Hepatic stellate cell (primary cell): Measurements from ENCODE around the gene COPG2.

Experiments
- DNase-seq: peaks from one replicate; pipeline ENCODE4 v3.0.0; 2011; ENCODE audit warnings: low spot score

The COPG2 gene

DNA sequence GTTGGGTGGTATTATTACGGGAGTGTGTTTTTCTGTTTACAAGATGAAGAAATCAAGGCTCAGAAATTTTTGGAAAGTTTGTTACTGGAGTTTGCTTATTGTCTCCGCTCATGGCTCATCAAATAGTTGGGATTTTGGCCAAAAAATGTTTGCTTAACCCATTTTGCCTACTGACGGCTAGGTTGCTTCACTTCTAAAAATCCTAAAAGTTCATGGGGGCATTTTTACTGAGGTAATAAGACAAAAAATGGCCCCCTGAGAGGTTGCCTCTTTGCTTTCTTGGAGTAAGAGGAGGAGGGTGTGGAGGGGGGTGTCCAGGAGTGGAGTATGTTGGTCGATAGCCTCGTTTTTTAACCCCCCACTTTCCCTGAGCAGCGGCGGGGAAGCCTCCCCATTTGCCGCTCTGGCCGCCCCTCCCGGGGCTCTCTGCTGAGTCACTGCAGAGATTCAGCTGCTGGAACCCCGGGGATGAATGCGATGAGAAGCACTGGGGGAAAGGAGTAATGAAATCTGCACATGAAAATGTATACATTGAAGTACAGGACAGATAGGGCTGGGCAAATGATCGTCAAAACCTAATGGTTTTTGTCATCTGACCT lies 175.2 kb downstream of the COPG2 start:
- DNase-seq: no peak

DNA sequence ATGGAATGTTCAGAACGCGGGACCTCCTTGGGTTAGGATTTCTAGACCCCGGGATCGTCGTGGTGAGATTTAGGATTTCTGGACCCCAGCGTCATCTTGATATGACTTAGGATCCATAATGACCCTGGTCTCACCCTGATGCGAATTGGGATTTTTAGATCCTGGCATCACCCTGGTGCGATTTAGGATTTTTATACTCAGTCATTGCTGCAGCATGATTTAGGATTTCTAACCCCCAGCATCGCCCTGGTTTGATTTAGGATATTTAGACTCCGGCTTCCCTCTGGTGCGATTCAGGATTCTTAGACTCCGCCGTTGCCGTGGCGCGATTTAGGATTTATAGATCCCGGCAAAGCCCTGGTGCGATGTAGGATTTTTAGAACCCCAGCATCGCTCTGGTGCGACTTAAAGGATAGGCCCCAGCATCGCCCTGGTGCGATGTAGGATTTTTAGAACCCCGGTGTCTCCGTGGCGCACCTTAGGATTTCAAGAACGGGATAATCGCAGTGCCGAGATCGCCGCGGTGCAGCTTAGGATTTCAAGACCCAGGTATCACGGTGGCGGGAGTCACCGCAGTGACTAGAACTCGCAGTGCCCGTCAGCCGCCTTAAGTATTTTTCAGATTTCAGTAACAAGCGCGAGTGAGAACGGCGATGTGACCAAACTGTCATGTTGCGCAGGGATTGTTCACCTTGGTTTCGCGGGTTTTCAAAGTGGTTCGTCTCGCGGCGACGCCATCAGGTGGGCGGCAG lies 175.8 kb downstream of the COPG2 start:
- no peak for DNase-seq

DNA sequence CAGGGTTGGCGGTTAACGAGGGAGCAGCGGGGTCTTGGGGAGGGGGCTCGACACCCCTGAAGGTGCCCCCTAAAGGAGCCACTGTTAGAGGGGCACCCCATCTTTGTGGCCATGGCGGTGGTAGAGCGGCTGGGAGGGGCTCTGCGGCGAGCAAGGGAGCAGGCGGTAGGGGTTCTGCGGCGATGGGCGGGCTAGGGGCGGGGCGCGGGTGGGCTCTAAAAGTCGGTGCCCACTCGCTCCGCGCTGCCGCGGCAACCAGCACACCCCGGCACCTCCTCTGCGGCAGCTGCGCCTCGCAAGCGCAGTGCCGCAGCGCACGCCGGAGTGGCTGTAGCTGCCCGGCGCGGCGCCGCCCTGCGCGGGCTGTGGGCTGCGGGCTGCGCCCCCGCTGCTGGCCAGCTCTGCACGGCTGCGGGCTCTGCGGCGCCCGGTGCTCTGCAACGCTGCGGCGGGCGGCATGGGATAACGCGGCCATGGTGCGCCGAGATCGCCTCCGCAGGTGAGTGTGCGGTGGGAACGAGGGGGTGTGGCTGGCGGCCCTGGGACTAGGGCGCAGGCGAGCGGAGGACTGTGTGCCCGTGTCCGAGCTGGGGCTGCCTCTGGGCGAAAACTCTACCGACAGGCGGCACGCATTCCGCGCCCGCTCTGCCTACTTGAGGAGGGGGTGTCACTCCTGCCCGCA lies 176.6 kb downstream of the COPG2 start, which contains the start of gene MEST:
Gene MEST, plus strand, starts transcription at position 245 of the 682 bp plus-strand sequence. Its CDS starts 229 bp downstream, at position 474.
- DNase-seq: no peak

DNA sequence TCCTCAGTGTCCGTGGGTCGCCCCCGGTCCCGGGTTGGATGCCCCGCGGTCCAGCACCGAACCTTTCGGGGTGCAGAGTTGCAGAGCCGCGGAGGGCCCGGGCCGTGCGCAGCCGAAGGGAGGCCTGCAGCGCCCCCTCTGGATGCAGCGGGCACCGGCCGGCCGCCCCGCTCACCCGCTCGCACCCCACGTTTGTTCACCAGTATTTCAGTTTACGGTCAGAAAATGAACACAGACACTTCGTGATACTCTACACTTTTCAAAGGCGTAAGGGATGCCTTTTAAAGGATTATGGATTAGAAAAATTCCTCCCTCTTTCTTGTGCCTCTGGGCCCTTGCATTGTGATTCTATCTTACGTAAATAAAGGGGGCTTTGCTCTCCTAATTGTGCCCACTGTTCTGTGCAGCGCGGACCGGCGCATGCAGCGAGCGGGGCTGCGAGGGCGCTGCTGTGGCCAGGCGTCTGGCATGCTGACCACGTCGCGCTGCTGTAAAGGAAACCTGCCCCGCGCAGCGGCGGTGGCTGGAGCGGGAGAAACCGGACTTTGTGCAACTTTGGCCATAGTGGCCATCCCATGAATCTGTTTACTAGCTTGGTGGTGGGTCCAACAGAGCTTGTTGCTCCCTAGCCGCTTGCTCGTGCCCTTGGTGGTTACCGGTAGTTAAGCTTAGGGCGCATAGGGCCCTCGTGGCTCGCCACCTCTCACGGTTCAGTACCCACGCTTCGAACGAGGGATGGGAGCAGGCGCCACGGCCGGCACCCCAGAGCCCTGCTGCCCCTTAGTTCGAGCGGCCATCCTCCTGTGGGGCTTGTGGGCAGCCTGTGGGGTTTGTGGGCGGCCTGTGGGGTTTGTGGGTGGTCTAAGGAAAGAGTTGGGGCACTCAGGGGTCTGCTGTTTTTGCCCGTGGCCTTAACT lies 177.4 kb downstream of the COPG2 start:
- DNase-seq: peak; percentile 44

DNA sequence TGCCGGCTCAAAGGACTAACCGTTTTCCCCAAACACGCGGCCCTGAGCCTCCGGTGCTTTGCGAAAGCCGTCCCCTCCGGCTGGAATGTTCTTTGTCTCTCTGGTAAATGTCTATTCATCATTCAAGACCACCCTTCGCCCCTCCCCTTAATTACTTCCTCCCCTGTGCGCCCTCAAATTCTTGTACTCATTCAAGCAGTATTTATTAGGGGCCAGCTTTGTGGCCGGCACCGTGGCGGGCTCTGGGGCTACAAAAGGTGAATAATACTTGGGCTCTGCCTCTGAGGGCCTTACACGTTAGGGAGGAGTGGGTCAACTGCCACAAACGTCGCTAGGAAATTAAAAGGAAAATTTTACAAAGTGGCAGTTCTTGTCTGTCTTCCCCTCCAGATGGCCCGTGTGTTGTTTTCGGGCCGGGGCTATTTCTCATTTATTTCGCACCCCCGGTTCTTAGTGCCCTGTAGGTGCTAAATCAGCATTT lies 178.2 kb downstream of the COPG2 start:
- no peak for DNase-seq

DNA sequence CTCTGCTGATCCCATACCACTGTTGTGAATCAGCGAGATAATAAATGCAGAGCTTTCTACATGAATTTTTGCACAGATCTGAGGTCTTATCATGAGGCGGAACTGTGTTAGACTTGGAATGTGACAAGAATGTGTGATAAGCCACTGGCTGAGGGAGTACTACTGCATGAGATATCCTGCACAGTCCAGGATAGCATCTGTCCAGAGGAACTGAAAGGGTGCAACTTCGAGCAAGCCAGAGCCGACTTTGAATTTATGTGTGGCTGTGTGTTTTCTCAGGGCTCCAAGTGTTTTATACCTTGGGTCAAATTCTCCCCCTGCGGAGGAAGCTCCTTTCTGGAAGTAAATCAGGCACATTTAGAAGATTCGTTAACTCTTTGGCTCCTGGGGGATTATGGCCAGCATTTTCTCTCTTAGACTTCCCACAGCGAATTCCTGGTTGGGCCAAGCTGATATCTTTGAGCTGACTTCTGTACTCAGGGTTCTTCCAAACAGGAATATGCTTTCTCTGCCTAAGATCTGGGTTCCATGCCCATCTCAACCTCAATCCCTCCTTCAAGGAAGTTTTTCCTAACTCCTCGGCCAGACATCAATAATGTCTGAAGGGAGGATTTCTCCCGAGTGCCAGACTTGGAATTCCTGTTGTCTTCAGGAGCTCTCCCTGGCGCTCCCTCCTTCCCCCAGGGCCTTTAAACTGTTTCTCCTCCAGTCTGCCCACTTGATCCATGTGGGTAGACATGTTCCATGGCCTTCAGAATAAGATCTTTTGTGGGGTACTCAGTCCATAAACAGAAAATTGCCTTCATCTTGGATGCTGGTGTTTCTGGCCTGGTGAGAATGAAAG lies 179.2 kb downstream of the COPG2 start:
- peak; percentile 84 for DNase-seq

DNA sequence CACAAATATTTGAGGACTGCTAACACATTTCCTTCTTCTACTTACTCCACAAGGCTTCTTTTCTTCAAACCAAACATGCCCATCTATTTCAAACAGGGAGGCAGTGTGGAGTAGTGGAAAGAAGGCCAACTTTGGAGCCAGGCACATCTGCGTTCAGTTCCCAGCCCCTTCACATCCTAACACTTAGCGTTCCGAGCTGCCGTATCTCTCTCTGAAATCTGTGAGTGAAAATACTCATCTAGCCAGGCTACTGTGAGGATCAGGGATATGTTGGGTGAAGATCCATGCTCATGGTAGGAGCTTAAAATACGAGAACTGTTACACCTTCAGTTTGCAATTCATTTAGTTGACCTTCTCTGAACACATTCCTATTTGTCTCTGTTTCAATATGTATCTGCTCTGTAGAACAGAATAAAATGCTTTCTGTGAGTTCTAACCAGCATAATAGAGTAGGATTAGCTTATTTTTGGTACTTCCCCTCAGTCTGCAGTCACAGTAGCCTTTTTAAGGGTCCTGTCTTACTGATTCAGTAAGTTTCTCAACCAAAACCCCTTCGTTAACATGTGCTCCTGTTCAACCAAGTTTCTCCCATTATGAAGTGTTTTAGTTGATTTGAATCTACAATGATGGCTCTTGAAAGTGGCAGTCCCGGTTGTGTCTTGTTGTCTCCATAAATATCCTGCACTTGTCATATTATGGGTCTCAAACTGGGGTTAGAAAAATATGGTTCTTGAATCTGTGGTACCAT lies 180.0 kb downstream of the COPG2 start:
- no peak for DNase-seq

DNA sequence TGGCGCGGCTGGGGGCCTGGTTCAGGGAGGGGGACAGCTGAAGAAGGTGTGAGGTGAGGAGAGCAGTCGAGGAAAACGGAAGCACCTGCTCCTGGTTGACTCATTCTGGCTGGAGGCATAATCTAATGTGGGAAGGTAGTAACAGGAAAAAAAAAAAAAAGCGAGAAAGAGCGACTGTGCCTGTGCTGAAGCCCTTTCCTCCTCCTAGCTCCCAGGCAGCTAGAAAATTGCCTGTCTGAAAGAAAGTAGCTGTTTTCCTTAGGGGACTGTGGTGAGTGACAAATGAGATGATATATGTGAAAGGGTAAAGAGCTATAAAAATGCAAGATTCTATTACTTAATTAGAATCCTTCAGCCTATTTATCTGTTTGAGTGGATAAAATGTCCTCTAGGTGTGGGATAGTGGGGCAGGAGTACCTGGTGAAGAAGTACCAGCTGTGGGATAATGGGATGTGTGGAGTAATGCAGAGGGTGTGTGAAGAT lies 181.6 kb downstream of the COPG2 start:
- no peak for DNase-seq

DNA sequence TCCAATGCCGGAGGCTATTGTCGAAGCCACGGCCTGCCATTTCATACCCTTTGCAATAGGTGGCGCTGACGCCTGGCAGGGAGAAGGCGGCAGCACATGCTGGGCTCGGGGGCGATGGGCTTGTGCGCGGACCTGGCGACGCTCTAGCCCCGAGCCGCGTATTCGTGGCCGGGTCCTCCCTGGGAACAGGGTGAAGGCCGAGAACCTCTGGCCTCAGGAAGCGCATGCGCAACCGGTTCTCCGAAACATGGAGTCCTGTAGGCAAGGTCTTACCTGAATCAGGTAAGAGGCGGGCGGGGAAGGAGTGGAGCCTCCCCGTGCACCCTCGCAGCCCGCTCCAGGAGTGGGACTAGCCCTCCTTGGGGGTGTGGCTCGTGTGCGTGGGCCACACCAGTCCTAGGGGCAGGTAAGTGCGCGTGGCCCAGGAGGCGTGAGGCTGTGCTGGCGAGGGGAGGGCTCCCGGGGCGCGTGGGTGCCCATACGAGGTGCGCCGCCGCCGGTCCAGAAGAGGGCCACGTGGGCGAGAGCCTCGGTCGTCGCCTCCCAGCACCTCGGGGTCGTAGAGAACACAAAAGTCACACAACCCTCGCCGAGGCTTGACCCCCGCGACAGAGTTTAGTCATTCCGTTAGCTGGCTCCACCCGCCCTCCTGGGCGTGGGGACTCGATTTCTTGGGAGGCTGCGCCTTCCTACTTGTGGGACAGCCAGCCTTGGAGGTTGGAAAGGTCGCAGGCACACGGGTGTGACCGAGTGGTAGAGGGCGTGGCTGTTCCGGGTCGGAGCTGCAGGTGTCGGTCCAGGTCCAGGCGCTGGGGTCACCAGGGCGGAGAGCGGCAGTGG lies 182.2 kb downstream of the COPG2 start:
- DNase-seq: no peak

DNA sequence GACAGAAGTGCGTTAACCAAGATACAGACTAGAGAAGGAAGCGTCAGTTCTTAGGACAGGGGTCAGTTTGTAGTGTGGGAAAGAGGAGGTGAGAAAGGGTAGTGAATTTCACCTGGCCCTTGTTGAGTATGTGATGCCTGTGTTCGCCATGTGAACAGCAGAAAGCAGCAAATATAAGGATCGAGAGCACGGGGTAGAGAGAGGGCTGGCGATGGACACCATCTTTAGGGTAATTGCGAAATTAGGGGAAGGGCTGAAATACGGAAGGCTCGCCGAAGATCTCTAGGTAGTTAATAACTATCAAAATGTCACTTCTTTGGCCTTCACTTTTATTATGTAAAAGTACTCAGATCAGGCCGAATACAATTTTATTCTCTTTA lies 182.8 kb downstream of the COPG2 start:
- DNase-seq: no peak

DNA sequence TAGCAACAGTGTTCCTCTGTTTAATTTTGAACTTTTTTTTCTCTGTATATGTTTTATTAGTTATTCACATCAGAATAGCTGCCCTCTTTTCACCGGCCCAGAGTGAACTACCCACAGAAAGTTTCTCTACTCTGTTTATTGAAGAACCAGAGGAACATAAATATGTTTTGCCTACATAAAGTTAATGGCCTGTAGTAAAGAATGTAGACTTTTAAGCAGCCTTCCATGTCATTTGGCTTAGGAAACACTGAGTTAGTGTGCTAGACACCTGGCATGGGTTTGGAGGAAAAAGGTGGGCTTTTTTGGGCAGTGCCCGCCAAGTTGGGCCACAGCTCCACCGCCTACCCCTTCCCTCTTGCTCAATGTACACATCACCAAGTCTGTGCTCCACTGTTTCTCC lies 185.5 kb downstream of the COPG2 start:
- DNase-seq: no peak

DNA sequence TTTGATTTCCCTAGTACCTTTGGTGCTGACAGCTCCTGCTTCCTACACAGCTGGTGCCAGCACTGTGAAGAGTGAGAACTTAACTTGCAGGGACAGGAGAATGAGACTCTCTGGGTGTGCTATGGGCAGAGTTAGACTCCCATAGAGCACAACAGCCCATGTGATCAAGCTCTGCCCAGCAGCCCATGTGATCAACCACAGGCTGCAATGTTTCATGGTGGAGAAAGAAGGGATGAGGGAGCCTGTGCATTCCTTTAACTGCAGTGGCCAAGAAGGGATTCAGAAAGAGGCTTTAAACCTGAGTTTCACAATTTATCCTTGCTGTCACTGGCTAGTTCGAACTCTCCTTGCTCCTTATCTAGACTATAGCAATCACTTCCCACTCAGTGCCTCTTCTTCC lies 186.7 kb downstream of the COPG2 start:
- DNase-seq: no peak

DNA sequence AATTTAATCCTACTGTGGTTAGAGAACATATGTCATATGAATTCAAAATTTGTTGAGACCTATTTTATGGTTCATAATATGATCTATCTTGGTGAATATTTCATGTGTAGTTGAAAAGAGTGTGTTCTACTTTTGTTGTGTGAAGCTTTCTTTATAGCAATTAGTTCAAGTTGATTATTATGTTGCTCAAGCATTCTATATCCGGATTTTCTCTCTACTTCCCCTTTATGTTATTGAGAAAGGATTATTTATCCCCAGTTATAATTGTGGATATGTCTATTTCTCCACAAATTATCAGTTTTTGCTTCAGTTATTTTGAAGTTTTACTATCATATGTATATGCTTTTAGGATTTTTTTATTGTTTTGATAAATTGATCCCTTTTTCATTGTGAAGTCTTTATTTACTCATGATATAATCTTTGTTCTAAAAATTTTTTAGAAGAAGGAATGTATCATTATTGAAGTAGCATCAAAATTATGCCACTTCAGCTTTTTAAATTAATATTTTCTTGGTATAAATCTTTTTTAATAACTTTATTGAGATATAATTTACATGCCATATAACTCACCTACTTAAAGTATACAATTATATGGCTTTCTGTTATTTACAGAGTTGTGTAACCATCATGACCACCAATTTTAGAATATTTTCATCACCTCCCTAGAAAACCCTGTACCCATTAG lies 188.7 kb downstream of the COPG2 start:
- no peak for DNase-seq

DNA sequence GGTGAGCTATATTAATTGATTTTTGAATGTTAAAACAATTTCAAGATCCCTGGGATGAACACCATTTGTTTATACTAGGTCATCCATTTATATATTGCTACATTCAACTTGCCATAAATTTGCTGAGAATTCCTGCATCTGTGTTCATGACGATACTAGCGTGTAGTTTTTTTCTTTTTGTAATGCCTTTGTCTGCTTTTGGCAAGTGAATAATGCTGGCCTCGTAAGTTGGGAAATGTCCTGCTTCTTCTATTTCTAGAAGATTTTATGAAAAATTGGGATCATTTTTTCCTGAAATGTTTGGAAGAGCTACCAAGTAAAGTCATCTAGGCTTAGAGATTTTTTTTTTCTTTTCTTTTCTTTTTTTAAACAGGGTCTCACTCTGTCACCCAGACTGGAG lies 189.6 kb downstream of the COPG2 start:
- no peak for DNase-seq

DNA sequence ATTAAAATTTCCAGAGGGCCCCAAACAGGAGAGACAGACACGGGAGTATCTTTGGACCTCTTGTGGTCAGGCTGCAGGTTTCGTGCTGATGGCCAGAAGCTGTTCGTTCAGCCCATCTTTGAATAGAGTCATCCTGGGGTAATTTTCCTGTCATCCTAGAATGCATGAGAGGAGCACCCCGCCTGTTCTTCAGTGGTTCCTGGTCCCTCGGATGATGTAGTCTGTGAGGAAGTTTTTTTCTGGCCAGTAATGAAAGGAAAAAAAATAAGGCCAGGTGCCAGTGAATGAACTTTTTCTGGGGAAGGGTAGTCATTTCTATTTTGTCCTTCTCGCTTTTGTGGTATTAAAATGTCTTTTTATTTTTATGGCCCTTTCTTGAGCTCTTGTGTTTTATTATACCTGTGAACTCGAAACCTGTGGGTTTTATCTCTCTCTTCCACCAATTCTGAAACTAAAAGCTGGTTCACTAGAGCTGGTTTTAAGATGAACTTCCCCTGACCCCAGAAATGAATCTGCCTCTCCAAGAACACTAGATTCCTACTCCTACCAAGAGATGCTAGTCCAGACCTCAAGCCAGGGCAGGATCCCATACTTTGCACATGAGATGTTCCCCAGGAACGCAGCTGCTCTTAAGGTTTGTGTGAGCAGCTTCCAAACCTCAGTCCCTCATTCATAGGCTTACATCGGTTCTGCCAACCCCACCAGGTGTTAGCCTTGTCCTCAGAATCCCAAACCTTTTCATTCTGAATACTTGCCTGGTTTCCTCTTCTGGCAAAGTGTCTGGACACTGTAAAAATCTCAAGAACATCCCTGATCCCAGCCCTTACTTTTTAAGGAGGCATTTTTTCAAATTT lies 192.0 kb downstream of the COPG2 start:
- DNase-seq: no peak

DNA sequence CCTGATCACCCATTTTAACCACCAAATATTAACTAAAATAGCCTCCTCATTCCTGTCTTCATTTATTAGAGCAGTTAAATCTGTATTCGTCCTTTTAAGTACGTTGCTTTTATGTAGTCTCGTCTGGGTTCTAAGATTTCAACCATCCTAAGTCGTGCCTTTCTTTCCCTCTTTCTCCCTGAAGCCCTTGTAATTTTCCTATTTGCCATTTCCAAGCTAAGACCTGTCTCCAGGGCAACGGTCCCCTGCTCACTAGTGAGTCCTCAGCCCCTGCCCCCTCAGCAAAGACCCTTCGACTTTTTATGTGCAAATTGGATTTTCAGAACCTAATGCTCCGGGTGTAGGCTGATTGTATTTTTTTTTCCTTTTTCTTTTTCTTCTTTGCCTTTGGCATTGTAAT lies 192.8 kb downstream of the COPG2 start:
- no peak for DNase-seq

DNA sequence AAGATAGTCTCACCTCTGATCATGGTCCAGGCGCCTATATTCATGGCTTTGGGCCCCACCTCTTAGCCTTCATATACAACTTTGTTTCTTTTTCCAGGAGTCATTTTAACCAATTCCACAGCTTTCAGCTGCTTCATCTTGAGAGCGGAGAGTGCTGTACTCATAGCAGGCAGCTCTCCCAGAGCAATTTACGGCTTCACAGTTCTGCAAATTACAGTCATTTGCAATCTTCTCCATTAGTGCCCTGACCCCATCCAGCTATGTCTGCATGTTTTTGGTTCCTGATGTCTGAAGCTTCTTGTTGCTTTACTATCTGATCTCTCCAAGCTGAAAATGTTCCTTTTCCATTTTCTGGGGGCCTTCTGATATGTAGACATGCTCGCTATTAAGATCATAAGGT lies 194.7 kb downstream of the COPG2 start:
- no peak for DNase-seq

DNA sequence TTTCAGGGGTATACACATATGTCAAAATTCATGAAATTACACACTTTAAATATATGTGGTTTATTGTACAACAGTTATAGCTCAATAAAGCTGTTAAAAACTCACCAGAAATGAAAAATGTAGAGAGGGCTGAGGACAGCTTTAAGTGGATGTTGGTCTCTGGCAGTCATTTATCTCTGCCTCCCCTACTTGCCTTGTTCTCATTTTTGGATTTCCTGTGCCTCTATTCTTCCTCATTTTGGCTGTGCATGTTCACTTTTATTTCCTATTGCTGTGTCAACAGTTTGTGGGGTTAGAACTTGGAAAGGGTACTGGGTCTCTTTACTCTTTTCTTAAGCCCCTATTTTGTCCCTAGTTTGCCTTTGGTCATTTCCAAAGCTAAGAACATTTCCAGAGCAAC lies 195.3 kb downstream of the COPG2 start:
- no peak for DNase-seq
